MM.1S (cell line): ENCODE data around the gene NT5C3A.

Experiments used
- DNase-seq: peaks from one replicate; pipeline ENCODE4 v3.0.0-alpha.2; 2015
- H2AFZ ChIP-seq: fragments of 300-600 bp; sonication (generic); 2 replicates; pipeline ENCODE4 v1.6.0; 2016; ENCODE audit warnings: antibody characterized with exemption, low read length
- H3F3A ChIP-seq: fragments of 300-600 bp; sonication (generic); 2 replicates; pipeline ENCODE4 v1.6.1; 2016; ENCODE audit warnings: mild to moderate bottlenecking, antibody characterized with exemption, low read length, moderate library complexity, mixed read lengths; ENCODE audit not compliant: insufficient read depth
- H3K27ac ChIP-seq: fragments of 300-600 bp; sonication (generic); 2 replicates; pipeline ENCODE4 v1.5.1; 2016; ENCODE audit warnings: mild to moderate bottlenecking, low read length
- H3K27me3 ChIP-seq: fragments of 300-600 bp; sonication (generic); replicated peaks from 2 replicates; pipeline ENCODE4 v1.6.0; 2016; ENCODE audit warnings: low read length; ENCODE audit not compliant: insufficient read depth
- H3K36me3 ChIP-seq: fragments of 300-600 bp; sonication (generic); replicated peaks from 2 replicates; pipeline ENCODE4 v1.6.1; 2016; ENCODE audit warnings: mild to moderate bottlenecking, low read length, mixed read lengths; ENCODE audit not compliant: insufficient read depth
- H3K4me1 ChIP-seq: fragments of 300-600 bp; sonication (generic); 2 replicates; pipeline ENCODE4 v1.6.1; 2016; ENCODE audit warnings: low read length, mixed read lengths
- H3K4me2 ChIP-seq: fragments of 300-600 bp; sonication (generic); 2 replicates; pipeline ENCODE4 v1.6.0; 2016; ENCODE audit warnings: low read depth, low read length
- H3K4me3 ChIP-seq: fragments of 300-600 bp; sonication (generic); 2 replicates; pipeline ENCODE4 v1.5.1; 2016; ENCODE audit warnings: low read length, mixed read lengths
- H3K79me2 ChIP-seq: fragments of 300-600 bp; sonication (generic); 2 replicates; pipeline ENCODE4 v1.6.1; 2016; ENCODE audit warnings: mixed run types, low read length, mixed read lengths
- H3K9ac ChIP-seq: fragments of 300-600 bp; sonication (generic); 2 replicates; pipeline ENCODE4 v1.6.1; 2016; ENCODE audit warnings: low read length, mixed read lengths
- H3K9me2 ChIP-seq: fragments of 300-600 bp; sonication (generic); replicated peaks from 2 replicates; pipeline ENCODE4 v1.6.1; 2016; ENCODE audit warnings: mild to moderate bottlenecking, low read length, mixed read lengths; ENCODE audit not compliant: insufficient read depth
- H3K9me3 ChIP-seq: fragments of 300-600 bp; sonication (generic); replicated peaks from 2 replicates; pipeline ENCODE4 v1.6.1; 2016; ENCODE audit warnings: mild to moderate bottlenecking, low read length, mixed read lengths; ENCODE audit not compliant: insufficient read depth
- H4K20me1 ChIP-seq: fragments of 300-600 bp; sonication (generic); 2 replicates; pipeline ENCODE4 v1.6.1; 2016; ENCODE audit warnings: mild to moderate bottlenecking, low read length, moderate library complexity, mixed read lengths; ENCODE audit not compliant: insufficient read depth
- EZH2 ChIP-seq: fragments of 300-600 bp; sonication (generic); optimal IDR thresholded peaks from 2 replicates; pipeline ENCODE3; 2017; ENCODE audit warnings: low read depth, mild to moderate bottlenecking, antibody characterized with exemption, low read length, mixed read lengths
- EZH2phosphoT487 ChIP-seq: fragments of 300-600 bp; sonication (generic); IDR thresholded peaks from 2 replicates; pipeline ENCODE4 v1.6.1; 2018; ENCODE audit warnings: antibody characterized with exemption, low read length
- TF ChIP-seq, protein P1 (sequence below): fragments of 300-600 bp; sonication (generic); IDR thresholded peaks from 2 replicates; pipeline ENCODE4 v1.5.1; 2016; ENCODE audit warnings: antibody characterized with exemption, low read length, mixed read lengths

Gene NT5C3A

DNA sequence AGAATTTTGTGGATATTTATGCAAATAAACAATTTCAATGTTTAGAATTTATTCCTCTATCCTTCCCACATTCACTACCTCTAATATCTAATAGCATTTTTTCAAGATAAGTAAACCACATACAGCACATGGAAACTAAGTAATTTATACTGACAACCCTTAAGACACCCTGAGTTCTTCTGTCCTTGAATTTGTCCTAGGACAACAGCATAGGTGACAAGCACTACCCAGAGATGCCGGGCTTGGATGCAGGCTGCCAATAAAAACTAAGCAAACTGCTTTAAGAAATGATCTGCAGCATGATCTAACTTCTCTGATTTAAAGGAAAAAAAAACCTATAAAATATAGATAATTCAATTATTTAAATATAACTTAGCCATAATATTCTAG, 22.7 kb downstream of the NT5C3A start:
- Histone ChIP-seq H3K4me1 (peaks cover 11% of the 10 kb centered on the region; the same call in 1 of the 2 replicates), H3F3A (peaks cover 25% of the 10 kb centered on the region), H3K4me3 (peak overlapping the region; percentile 54), H3K9ac (peak overlapping the region; percentile 41; the same call in 1 of the 2 replicates), H2AFZ (no peak overlapping the region), H3K9me2 (no peaks in the 10 kb centered on the region), H3K27me3 (no peaks in the 10 kb centered on the region), H3K36me3 (no peaks in the 10 kb centered on the region), H3K27ac (peak overlapping the region; percentile 45; the same call in 1 of the 2 replicates), H3K9me3 (no peaks in the 10 kb centered on the region), H3K79me2 (peaks cover 91% of the 10 kb centered on the region), H4K20me1 (0 out of 2 replicates have a peak, but pooled peaks cover 5% of the 10 kb centered on the region), H3K4me2 (peak overlapping the region; percentile 95)
- no peak for TF ChIP-seq EZH2phosphoT487
- TF ChIP-seq, protein P1, sequence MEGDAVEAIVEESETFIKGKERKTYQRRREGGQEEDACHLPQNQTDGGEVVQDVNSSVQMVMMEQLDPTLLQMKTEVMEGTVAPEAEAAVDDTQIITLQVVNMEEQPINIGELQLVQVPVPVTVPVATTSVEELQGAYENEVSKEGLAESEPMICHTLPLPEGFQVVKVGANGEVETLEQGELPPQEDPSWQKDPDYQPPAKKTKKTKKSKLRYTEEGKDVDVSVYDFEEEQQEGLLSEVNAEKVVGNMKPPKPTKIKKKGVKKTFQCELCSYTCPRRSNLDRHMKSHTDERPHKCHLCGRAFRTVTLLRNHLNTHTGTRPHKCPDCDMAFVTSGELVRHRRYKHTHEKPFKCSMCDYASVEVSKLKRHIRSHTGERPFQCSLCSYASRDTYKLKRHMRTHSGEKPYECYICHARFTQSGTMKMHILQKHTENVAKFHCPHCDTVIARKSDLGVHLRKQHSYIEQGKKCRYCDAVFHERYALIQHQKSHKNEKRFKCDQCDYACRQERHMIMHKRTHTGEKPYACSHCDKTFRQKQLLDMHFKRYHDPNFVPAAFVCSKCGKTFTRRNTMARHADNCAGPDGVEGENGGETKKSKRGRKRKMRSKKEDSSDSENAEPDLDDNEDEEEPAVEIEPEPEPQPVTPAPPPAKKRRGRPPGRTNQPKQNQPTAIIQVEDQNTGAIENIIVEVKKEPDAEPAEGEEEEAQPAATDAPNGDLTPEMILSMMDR: no peak
- no peak for TF ChIP-seq EZH2
- DNase-seq: no peak

DNA sequence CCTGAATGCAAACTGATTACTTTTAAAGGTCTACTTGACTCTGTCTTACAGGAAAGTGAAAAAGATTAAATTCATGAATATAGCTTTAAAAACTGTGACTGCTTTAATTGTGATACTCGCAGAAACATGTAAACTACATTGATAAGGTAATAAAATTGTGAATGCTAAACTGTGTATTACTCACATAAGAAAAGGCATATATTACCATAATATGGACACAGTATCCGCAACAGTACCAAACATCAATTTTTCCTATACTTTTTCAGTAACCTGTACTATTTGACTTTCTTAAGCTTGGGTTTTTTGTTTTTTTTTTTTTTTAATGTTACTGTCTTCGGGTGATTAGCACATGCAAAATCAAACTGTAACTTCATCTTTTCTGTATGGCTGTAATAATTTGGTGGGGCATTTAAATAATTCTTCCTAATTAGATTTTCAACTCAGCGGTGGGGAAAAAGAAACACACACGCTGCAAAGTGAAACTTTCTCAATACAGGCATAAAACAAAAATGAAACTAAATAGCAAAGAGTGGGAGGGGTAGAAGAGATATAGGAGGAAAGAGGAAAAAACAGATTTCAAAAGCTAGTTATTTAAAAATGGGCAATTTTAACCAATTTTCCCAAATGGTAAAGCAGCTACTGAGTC, 23.2 kb downstream of the NT5C3A start:
- Histone ChIP-seq H2AFZ (no peak overlapping the region), H3K9me3 (no peaks in the 10 kb centered on the region), H3K4me3 (peak overlapping the region; percentile 54), H3K27me3 (no peaks in the 10 kb centered on the region), H3F3A (peaks cover 25% of the 10 kb centered on the region), H3K9me2 (no peaks in the 10 kb centered on the region), H3K27ac (peak overlapping the region; percentile 45; the same call in 1 of the 2 replicates), H3K36me3 (no peaks in the 10 kb centered on the region), H3K79me2 (peaks cover 91% of the 10 kb centered on the region), H3K4me2 (peak overlapping the region; percentile 95), H3K4me1 (peaks cover 11% of the 10 kb centered on the region; the same call in 1 of the 2 replicates), H3K9ac (peak overlapping the region; percentile 41; the same call in 1 of the 2 replicates), H4K20me1 (0 out of 2 replicates have a peak, but pooled peaks cover 4% of the 10 kb centered on the region)
- TF ChIP-seq, protein P1: no peak
- no peak for TF ChIP-seq EZH2
- no peak for TF ChIP-seq EZH2phosphoT487
- DNase-seq: peak; percentile 67

GRCh38 chr7:33038639-33039038, 23.9 kb downstream of the NT5C3A start:
- Histone ChIP-seq H3K4me3 (no peak overlapping the region), H3F3A (peaks cover 25% of the 10 kb centered on the region), H3K4me2 (peak overlapping the region; percentile 95), H3K27ac (no peak overlapping the region), H3K9me2 (no peaks in the 10 kb centered on the region), H3K27me3 (no peaks in the 10 kb centered on the region), H4K20me1 (no peaks in the 10 kb centered on the region), H3K36me3 (no peaks in the 10 kb centered on the region), H2AFZ (no peak overlapping the region), H3K4me1 (peaks cover 11% of the 10 kb centered on the region; the same call in 1 of the 2 replicates), H3K9me3 (no peaks in the 10 kb centered on the region), H3K79me2 (peaks cover 88% of the 10 kb centered on the region), H3K9ac (no peak overlapping the region)
- no peak for DNase-seq
- TF ChIP-seq EZH2phosphoT487: no peak
- TF ChIP-seq, protein P1: no peak
